ENCODE measurements around the gene FAXDC2. TPM values are rescaled to one million over a fixed set of nuclear protein-coding genes. Genes with fewer than 3 reads are reported as not detected.

Gene FAXDC2
- total RNA-seq, 1 donor from 2014 or later: 72.7 TPM

DNA sequence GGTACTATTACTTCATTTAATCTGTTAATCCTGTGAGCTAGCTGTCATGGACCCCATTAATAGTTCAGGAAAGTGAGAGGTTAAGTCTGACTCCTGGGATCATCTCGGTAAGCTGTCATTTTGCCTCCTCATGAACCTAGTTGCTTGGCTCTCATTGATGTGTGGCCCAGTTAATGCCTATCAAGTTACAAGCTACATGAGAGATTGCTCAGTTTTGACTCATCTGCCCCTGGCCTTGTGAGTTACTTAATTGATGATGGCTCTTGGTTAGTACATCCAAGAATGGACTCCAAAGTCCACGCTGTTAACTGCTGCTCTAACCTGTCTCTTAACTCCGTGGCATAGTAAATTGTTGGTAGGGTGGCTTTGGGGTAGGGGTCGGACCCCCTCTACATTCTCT is 71.3 kb downstream of the FAXDC2 start:
- H3K36me3 ChIP-seq: no peaks in the 10 kb centered on the region
- H3K4me3 ChIP-seq: no peak overlapping the region
- no peaks in the 10 kb centered on the region for H3K27me3 ChIP-seq (ENCODE audit: low read depth)
- no peaks in the 10 kb centered on the region for H3K9me3 ChIP-seq
- ATAC-seq (no peak), DNase-seq (no peak)
- TF ChIP-seq, protein P1, sequence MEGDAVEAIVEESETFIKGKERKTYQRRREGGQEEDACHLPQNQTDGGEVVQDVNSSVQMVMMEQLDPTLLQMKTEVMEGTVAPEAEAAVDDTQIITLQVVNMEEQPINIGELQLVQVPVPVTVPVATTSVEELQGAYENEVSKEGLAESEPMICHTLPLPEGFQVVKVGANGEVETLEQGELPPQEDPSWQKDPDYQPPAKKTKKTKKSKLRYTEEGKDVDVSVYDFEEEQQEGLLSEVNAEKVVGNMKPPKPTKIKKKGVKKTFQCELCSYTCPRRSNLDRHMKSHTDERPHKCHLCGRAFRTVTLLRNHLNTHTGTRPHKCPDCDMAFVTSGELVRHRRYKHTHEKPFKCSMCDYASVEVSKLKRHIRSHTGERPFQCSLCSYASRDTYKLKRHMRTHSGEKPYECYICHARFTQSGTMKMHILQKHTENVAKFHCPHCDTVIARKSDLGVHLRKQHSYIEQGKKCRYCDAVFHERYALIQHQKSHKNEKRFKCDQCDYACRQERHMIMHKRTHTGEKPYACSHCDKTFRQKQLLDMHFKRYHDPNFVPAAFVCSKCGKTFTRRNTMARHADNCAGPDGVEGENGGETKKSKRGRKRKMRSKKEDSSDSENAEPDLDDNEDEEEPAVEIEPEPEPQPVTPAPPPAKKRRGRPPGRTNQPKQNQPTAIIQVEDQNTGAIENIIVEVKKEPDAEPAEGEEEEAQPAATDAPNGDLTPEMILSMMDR (IDR thresholded peaks at IDR 0.05): no peak
- peaks cover 68% of the 10 kb centered on the region for H3K4me1 ChIP-seq
- no peak overlapping the region for H3K27ac ChIP-seq
- intact Hi-C loops (cut with DNase I): no loop called here

DNA sequence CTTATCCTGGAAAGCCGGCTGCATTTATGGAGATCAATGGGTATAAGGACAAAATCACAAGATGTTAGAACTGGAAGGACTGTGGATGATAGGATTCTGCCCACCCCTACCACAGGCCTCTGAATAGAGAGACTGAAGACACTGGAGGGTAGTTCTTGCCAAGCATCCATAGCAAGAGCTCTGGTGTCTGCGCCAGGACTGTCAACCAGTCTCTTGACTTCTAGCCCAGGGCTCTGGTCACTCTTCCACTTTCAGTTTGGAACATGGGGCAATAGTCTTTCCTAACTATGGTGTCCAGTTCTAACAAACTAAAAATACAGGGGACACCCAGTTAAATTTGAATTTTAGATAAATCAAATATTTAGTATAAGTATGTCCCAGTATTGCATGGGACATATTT is 71.9 kb downstream of the FAXDC2 start:
- no peak overlapping the region for H3K4me3 ChIP-seq
- ATAC-seq (no peak), DNase-seq (no peak)
- no peaks in the 10 kb centered on the region for H3K9me3 ChIP-seq
- intact Hi-C loops (cut with DNase I): no loop called here
- no peak overlapping the region for H3K27ac ChIP-seq
- H3K4me1 ChIP-seq: peaks cover 62% of the 10 kb centered on the region
- no peaks in the 10 kb centered on the region for H3K36me3 ChIP-seq
- TF ChIP-seq, protein P1 (IDR thresholded peaks at IDR 0.05): no peak
- no peaks in the 10 kb centered on the region for H3K27me3 ChIP-seq (ENCODE audit: low read depth)

DNA sequence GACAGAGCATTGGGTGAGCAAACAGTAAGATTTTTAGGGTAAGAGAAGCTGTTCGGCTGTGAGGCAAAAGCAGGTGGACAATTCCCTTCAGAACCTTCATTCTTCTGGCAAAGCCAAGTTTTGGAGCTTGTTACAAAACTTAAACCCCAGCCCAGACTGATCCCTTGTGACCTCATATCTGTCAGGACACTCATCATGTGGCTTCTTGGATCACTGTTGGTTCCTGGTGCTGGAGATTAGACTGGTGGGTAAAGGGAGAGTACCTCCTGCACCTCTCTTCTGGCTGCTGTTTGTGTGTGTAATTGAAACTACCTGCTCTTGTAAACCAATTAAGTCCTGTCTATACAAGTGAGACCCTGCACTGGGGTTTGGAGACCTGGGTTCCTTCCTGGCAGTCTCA is 74.2 kb downstream of the FAXDC2 start:
- H3K4me3 ChIP-seq: no peak overlapping the region
- no peak overlapping the region for H3K27ac ChIP-seq
- H3K4me1 ChIP-seq: peaks cover 60% of the 10 kb centered on the region
- intact Hi-C loops (cut with DNase I): no loop called here
- DNase-seq (no peak), ATAC-seq (no peak)
- TF ChIP-seq, protein P1 (IDR thresholded peaks at IDR 0.05): no peak
- no peaks in the 10 kb centered on the region for H3K36me3 ChIP-seq
- H3K9me3 ChIP-seq: no peaks in the 10 kb centered on the region
- no peaks in the 10 kb centered on the region for H3K27me3 ChIP-seq (ENCODE audit: low read depth)

DNA sequence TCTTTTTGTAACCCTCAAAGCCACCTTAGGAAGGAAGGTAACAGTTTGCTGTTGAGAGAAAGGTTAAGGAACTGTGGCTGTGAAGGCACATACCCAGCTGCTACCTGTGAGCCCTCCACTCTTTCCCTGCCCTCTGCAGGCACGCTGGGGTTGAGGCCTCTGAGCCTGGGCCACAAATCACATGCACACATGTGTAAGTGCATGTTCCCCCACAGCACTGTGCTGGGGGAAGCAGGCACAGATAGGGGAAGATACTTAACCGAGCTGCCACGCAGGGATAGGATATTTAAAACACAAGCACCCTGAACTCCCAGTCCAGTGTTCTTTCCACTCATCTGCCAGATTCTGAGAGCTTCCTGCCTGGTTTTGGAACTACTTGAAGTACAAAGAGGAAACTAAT is 77.1 kb downstream of the FAXDC2 start:
- no peaks in the 10 kb centered on the region for H3K9me3 ChIP-seq
- DNase-seq: no peak
- intact Hi-C loops (cut with DNase I): no loop called here
- H3K4me3 ChIP-seq: no peak overlapping the region
- no peak overlapping the region for H3K27ac ChIP-seq
- H3K27me3 ChIP-seq (ENCODE audit: low read depth): no peaks in the 10 kb centered on the region
- TF ChIP-seq, protein P1 (IDR thresholded peaks at IDR 0.05): no peak
- peak in 1 of 2 donors; percentile 23 for ATAC-seq
- no peaks in the 10 kb centered on the region for H3K36me3 ChIP-seq
- peaks cover 65% of the 10 kb centered on the region for H3K4me1 ChIP-seq

DNA sequence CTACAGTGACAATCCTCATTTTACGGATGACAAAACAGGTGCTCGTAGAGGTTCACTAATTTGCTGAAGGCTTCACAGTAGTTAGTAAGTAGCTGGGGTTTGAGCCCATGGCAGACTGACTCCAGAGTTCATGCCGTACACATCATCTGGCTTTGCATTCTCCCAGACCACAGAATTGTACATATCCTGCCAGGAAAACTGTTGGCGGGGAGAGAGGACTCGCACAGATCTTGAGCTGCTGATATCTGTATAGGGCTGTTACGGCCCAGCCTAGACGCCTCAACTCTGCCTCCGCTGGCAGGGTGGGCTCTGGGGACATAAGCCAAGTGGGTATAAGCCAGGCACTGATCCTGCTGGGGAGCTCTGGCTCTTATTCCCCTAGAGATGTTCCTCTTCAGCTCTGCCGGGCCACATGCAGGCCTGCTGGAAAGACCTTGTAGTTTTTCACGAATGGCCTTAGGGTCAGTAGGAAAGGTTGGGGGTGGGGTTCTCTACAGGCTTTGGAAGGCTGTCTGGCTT is 79.0 kb downstream of the FAXDC2 start:
- no peaks in the 10 kb centered on the region for H3K27me3 ChIP-seq (ENCODE audit: low read depth)
- DNase-seq (no peak), ATAC-seq (peak in 1 of 2 donors; percentile 45)
- H3K27ac ChIP-seq: no peak overlapping the region
- TF ChIP-seq, protein P1 (IDR thresholded peaks at IDR 0.05): no peak
- no peaks in the 10 kb centered on the region for H3K9me3 ChIP-seq
- no peaks in the 10 kb centered on the region for H3K36me3 ChIP-seq
- H3K4me3 ChIP-seq: no peak overlapping the region
- intact Hi-C loops (cut with DNase I): no loop called here
- peaks cover 70% of the 10 kb centered on the region for H3K4me1 ChIP-seq

DNA sequence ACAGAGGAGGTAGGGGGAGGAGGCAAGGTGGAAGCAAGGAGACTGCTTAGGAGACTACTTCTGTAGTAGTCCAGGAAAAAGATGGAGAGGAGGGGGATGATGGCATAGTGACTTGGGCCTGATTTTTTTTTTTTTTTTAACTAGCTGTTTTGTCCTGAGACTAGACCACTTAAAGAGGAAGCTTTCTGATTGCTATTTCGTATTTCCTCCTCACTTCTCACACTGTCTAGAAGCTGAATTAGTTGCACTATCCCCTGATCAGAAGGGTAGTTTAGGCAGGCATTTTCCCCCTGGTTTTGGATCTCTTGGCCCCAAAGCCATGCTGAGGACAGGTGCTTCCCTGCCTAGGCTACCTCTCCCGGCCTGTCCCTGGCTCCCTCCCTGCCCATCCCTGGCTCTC is 80.3 kb downstream of the FAXDC2 start:
- no peak for DNase-seq
- Histone ChIP-seq H3K4me1 (peaks cover 70% of the 10 kb centered on the region), H3K36me3 (no peaks in the 10 kb centered on the region), H3K27me3 (ENCODE audit: low read depth) (no peaks in the 10 kb centered on the region), H3K4me3 (no peak overlapping the region), H3K9me3 (no peaks in the 10 kb centered on the region), H3K27ac (no peak overlapping the region)
- intact Hi-C loops (cut with DNase I): no loop called here
- TF ChIP-seq, protein P1 (IDR thresholded peaks at IDR 0.05): no peak
- no peak for ATAC-seq

All from lower lobe of right lung (tissue), 2 donors.